HepG2 (cell line): ENCODE data around the gene ACOT8. TPM values are rescaled to one million over a fixed set of nuclear protein-coding genes. Genes with fewer than 3 reads are reported as not detected.

Experiments used
- DR1 ChIP-seq: sonication (generic); formaldehyde crosslinking; IDR thresholded peaks from 2 replicates; pipeline ENCODE4 v1.8.0; 2021; ENCODE audit warnings: mild to moderate bottlenecking, missing genetic modification reagents, inconsistent platforms
- EEA1 ChIP-seq: sonication (generic); formaldehyde crosslinking; IDR thresholded peaks from 2 replicates; pipeline ENCODE4 v1.5.1; 2020; ENCODE audit warnings: mild to moderate bottlenecking, missing genetic modification reagents, borderline replicate concordance
- HBP1 ChIP-seq: IDR thresholded peaks from 2 replicates; pipeline ENCODE4 v1.6.1; 2016; ENCODE audit warnings: low read depth, control low read depth
- ISX ChIP-seq: sonication (generic); formaldehyde crosslinking; conservative IDR thresholded peaks from 2 replicates; pipeline ENCODE4 v1.5.0; 2020; ENCODE audit warnings: missing genetic modification reagents
- MAFF ChIP-seq: IDR thresholded peaks from 2 replicates; pipeline ENCODE4 v1.6.1; 2011; ENCODE audit warnings: low read depth, low read length, improper control_type of control experiment
- NFRKB ChIP-seq: fragments of 450-650 bp; IDR thresholded peaks from 2 replicates; pipeline ENCODE4 v1.6.1; 2017
- PAF1 ChIP-seq: IDR thresholded peaks from 2 replicates; pipeline ENCODE4 v1.6.1; 2016; ENCODE audit warnings: missing genetic modification reagents, missing compliant biosample characterization
- PHF8 ChIP-seq: sonication (generic); formaldehyde crosslinking; IDR thresholded peaks from 2 replicates; pipeline ENCODE4 v1.5.0; 2020; ENCODE audit warnings: missing genetic modification reagents
- RAD51 ChIP-seq: fragments of 450-650 bp; IDR thresholded peaks from 2 replicates; pipeline ENCODE4 v1.6.1; 2016; ENCODE audit warnings: borderline replicate concordance
- REST ChIP-seq, 2 experiments: IDR thresholded peaks; 2 replicates each; pipeline ENCODE4 v1.6.1; 2011 to 2012; ENCODE audit warnings: low read length in 2 of 2, borderline replicate concordance in 1 of 2, low read depth in 1 of 2, mild to moderate bottlenecking in 1 of 2, moderate library complexity in 1 of 2
- U2AF2 ChIP-seq: fragments of 200-400 bp; formaldehyde crosslinking; IDR thresholded peaks from 2 replicates; pipeline ENCODE4 v1.6.1; 2017; ENCODE audit warnings: low read depth, mild to moderate bottlenecking, low read length
- ZBTB20 ChIP-seq: sonication (generic); formaldehyde crosslinking; IDR thresholded peaks from 2 replicates; pipeline ENCODE4 v1.8.1; 2023; ENCODE audit warnings: missing genetic modification reagents, low read depth, mild to moderate bottlenecking, borderline replicate concordance
- ZBTB8A ChIP-seq: sonication (generic); formaldehyde crosslinking; IDR thresholded peaks from 2 replicates; pipeline ENCODE4 v1.4.0; 2020; ENCODE audit warnings: mild to moderate bottlenecking, low read depth, missing genetic modification reagents, borderline replicate concordance
- ZNF253 ChIP-seq: sonication (generic); formaldehyde crosslinking; IDR thresholded peaks from 2 replicates; pipeline ENCODE4 v1.8.0; 2022; ENCODE audit warnings: mild to moderate bottlenecking, missing genetic modification reagents, borderline replicate concordance
- ZNF274 ChIP-seq: sonication (generic); formaldehyde crosslinking; IDR thresholded peaks from 2 replicates; pipeline ENCODE4 v1.5.1; 2020; ENCODE audit warnings: mild to moderate bottlenecking, missing genetic modification reagents
- ZNF3 ChIP-seq: IDR thresholded peaks from 2 replicates; pipeline ENCODE4 v1.7.0; 2017; ENCODE audit warnings: inconsistent platforms
- ZNF326 ChIP-seq: sonication (generic); formaldehyde crosslinking; IDR thresholded peaks from 2 replicates; pipeline ENCODE4 v1.4.0; 2020; ENCODE audit warnings: missing genetic modification reagents, borderline replicate concordance
- ZNF577 ChIP-seq: sonication (generic); formaldehyde crosslinking; IDR thresholded peaks from 2 replicates; pipeline ENCODE4 v1.4.0; 2020; ENCODE audit warnings: mild to moderate bottlenecking, low read depth, missing genetic modification reagents, borderline replicate concordance
- ZNF749 ChIP-seq: sonication (generic); formaldehyde crosslinking; IDR thresholded peaks from 2 replicates; pipeline ENCODE4 v1.8.0; 2022; ENCODE audit warnings: mild to moderate bottlenecking, missing genetic modification reagents, moderate library complexity, borderline replicate concordance
- ZSCAN25 ChIP-seq: sonication (generic); formaldehyde crosslinking; IDR thresholded peaks from 2 replicates; pipeline ENCODE4 v1.8.0; 2022; ENCODE audit warnings: mild to moderate bottlenecking, missing genetic modification reagents
- ZSCAN30 ChIP-seq: sonication (generic); formaldehyde crosslinking; IDR thresholded peaks from 2 replicates; pipeline ENCODE4 v1.5.0; 2020; ENCODE audit warnings: mild to moderate bottlenecking, missing genetic modification reagents
- polyA plus RNA-seq, 8 experiments: library from polyadenylated mRNA; depleted of rRNA in 3 of 8; stranded (reverse) in 7 of 8; unstranded in 1 of 8; fragments of >200 nt; fragmentation: Illumina TruSeq in 4 of 8; extraction: Trizol in 4 of 8; gene quantifications; 2 replicates each; pipeline versions ENCODE4 v1.2.1 to v1.2.3, GENCODE V29; 2011 to 2016; ENCODE audit warnings: low read depth in 4 of 8, missing spikeins in 1 of 8, mixed read lengths in 1 of 8; ENCODE audit not compliant: insufficient read depth in 1 of 8
- total RNA-seq, 5 experiments: library from RNA; depleted of rRNA; stranded (reverse); fragments of >200 nt; fragmentation: Illumina TruSeq; extraction: Trizol; gene quantifications; 2 replicates each; pipeline ENCODE4 v1.2.3, GENCODE V29; 2016; ENCODE audit warnings: low read depth in 1 of 5
- TF ChIP-seq, protein P1 (sequence below): sonication (generic); formaldehyde crosslinking; IDR thresholded peaks from 2 replicates; pipeline ENCODE4 v1.9.0; 2021; ENCODE audit warnings: missing genetic modification reagents, mild to moderate bottlenecking, borderline replicate concordance
- TF ChIP-seq, protein P2 (sequence below): sonication (generic); formaldehyde crosslinking; IDR thresholded peaks from 2 replicates; pipeline ENCODE4 v1.4.0; 2020; ENCODE audit warnings: mild to moderate bottlenecking, missing genetic modification reagents

Gene ACOT8
- total and polyA plus RNA-seq, 2 of the 13 experiments (the other 11 are each of a cell fraction or from before 2014, with no cell fraction given): 31.4 to 45.5 TPM

- TF ChIP-seq RAD51: no peak
- TF ChIP-seq ZNF577: no peak
- TF ChIP-seq ZBTB20 (CRISPR knock-in tag): 0 out of 2 replicates have a peak, but pooled peaks have one; percentile 63
- TF ChIP-seq PHF8 (CRISPR knock-in tag): no peak
- no peak for TF ChIP-seq U2AF2
- TF ChIP-seq ZNF274 (CRISPR knock-in tag): 0 out of 2 replicates have a peak, but pooled peaks have one; percentile 52
- TF ChIP-seq, protein P1, sequence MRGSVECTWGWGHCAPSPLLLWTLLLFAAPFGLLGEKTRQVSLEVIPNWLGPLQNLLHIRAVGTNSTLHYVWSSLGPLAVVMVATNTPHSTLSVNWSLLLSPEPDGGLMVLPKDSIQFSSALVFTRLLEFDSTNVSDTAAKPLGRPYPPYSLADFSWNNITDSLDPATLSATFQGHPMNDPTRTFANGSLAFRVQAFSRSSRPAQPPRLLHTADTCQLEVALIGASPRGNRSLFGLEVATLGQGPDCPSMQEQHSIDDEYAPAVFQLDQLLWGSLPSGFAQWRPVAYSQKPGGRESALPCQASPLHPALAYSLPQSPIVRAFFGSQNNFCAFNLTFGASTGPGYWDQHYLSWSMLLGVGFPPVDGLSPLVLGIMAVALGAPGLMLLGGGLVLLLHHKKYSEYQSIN (CRISPR knock-in tag): no peak
- TF ChIP-seq ISX (CRISPR knock-in tag): no peak
- TF ChIP-seq PAF1 (CRISPR knock-in tag): no peak
- TF ChIP-seq EEA1 (CRISPR knock-in tag): no peak; the same call in 1 of the 2 replicates
- TF ChIP-seq REST (IDR thresholded peaks at IDR 0.05; ENCODE audit: borderline replicate concordance in 1 of 2, low read depth in 1 of 2, low read length in 2 of 2): no peak
- TF ChIP-seq, protein P2, sequence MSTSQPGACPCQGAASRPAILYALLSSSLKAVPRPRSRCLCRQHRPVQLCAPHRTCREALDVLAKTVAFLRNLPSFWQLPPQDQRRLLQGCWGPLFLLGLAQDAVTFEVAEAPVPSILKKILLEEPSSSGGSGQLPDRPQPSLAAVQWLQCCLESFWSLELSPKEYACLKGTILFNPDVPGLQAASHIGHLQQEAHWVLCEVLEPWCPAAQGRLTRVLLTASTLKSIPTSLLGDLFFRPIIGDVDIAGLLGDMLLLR (CRISPR knock-in tag): no peak
- no peak for TF ChIP-seq NFRKB
- no peak for TF ChIP-seq ZNF3 (CRISPR knock-in tag)
- TF ChIP-seq DR1: no peak
- TF ChIP-seq ZNF749: no peak
- TF ChIP-seq HBP1 (CRISPR knock-in tag): no peak
- TF ChIP-seq ZNF326 (CRISPR knock-in tag): no peak
- peak; percentile 98 for TF ChIP-seq ZSCAN25 (CRISPR knock-in tag)
- no peak for TF ChIP-seq ZSCAN30 (CRISPR knock-in tag)
- TF ChIP-seq ZNF253 (CRISPR knock-in tag): no peak
- no peak for TF ChIP-seq MAFF
- TF ChIP-seq ZBTB8A (CRISPR knock-in tag): no peak
These were observed 33.0 kb downstream of the ACOT8 start (continued) for GRCh38 chr20:45823949-45824835.
